Activated T-cell treated with anti-CD3 and anti-CD28 coated beads for 4 hours (primary cell): ENCODE measurements around the gene IL2RG.

Source experiments
- DNase-seq: peaks from one replicate; pipeline ENCODE4 v3.0.0-alpha.2; 2020

Gene IL2RG

DNA sequence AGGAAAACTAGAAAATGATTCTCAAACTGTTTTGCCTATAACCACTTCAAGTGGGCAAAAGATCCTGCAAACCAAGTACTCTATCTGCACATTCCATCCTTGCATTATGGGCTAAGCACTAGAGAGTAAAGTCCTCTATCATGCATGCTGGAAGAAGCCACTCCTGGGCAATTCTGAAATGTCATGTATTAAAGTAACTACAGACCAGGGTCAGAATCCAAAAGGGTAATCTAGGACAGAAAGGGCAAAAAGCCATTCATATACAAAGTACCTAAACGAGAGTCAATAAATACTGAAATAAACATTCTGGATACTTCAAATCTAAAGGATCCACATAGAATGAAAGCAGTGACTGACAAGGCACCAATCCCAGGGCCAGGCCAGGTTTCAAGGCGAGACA is 44.3 kb downstream of the IL2RG start:
- no peak for DNase-seq

DNA sequence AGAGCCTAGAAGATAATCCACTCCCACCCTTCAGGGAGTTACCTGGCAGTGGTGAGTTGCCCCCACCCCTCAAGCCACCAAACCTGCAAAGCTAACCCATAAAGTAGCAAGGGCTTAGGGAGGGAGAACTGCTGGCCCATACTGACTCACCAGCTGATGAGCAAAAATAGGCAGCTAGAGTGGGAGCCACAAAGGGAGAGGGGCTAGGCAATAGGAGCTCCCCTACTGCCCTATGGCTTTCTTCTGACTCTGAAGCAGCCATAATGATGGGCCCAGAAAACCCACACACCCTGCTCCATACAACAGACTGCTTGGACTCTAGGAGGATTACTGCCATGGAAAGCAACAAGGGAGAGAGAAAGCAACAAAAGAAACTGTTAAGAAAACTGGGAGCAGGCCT is 51.2 kb downstream of the IL2RG start:
- DNase-seq, result no peak

DNA sequence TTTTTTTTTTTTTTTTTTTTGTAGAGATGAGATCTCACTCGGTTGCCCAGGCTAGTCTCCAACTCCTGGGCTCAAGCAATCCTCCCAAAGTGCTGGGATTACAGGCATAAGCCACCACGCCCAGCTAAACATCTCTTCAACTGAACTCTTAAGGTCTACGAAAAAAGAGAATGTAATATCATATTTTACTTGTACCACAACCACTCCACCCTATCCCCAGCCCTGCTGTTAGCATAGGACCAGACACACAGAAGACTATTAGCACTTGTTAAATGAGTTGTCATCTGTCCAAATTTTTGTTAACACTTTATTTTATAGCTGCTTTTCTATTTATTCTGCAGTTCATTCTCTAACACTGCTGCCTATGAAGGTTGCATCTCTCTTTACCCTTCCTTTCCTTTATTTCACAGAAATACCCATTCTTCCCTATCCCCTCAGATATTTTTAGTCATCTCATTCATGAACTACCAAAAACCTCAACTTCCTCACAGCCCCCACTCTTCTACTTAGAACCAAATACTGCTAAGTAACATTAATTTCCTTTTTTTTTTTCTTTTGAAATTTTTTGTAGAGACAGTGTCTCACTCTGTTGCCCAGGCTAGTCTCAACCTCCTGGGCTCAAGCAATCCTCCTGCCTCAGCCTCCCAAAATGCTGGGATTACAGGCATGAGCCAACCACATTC is 53.4 kb downstream of the IL2RG start:
- DNase-seq, result no peak
